Globus pallidus (tissue), 1 donor: ENCODE measurements around the gene GRAMD1C.

Experiments used
- DNase-seq: peaks from one replicate; pipeline ENCODE4 v3.0.0-alpha.2; 2015; ENCODE audit warnings: low spot score

Gene GRAMD1C

GRCh38 chr3:113852506-113852905, 13.9 kb downstream of the GRAMD1C start:
- DNase-seq, result no peak

DNA sequence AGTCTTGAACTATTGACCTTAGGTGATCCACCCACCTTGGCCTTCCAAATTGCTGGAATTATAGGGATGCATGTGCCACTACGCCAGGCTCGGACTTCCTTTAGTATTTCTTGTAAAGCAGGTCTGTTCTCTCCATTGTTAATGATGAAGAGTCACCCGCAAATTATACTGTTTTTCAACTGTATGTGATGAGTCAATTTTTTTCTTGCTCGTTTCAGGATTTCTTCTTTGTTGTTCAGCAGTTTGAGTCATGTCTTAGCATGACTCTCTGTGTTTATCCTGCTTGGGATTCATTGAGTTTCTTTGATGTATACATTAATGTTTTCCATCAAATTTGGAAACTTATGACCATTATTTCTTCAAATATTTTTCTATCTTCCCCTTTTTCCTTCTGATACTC, 28.9 kb downstream of the GRAMD1C start:
- no peak for DNase-seq

DNA sequence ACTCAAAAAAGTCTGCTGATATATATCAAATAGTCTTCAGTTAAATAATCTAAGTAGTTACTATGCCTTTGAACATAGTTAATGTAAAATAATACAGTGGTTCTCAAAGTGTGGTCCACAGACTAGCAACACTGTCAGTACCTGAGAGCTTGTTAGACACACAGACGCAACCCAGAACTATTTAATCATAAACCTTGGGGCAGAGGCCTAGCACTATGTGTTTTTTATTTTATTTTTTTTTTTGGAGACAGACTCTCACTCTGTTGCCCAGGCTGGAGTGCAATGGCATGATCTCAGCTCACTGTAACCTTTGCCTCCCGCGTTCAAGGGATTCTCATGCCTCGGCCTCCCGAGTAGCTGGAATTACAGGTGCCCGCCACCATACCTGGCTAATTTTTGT, 34.7 kb downstream of the GRAMD1C start:
- no peak for DNase-seq

DNA sequence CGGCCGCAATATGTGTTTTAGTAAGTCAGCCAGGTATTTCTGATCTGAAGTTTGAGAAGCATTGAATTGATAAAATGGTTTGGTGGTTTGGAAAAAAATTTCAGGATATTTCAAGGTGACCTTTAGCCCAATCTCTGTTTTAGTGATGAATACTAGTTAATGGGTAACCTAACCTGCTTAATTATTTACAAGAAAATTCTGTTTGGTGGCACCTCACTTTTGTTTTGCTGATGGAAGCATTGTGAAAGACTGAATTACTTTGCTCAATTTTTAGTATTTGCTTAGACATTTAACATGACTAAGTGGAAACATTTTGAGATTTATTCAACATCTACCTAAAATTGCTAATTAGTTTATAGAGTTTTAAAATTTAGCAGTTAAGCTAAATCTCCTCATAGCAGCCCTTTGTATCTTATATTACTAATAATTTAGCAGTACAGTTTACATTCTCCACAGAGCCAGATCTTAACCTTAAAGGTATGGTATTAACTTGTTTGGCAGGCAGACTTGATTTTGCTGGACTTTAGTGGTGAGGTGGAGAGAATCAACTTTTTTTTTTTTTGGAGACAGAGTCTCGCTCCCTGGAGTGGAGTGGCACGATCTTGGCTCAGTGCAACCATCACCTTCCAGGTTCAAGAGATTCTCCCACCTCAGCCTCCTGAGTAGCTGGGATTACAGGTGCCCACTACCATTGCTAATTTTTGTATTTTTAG, 35.4 kb downstream of the GRAMD1C start:
- no peak for DNase-seq

GRCh38 chr3:113878403-113878802, 39.8 kb downstream of the GRAMD1C start:
- no peak for DNase-seq

GRCh38 chr3:113885050-113885449, 46.5 kb downstream of the GRAMD1C start:
- DNase-seq, result no peak

DNA sequence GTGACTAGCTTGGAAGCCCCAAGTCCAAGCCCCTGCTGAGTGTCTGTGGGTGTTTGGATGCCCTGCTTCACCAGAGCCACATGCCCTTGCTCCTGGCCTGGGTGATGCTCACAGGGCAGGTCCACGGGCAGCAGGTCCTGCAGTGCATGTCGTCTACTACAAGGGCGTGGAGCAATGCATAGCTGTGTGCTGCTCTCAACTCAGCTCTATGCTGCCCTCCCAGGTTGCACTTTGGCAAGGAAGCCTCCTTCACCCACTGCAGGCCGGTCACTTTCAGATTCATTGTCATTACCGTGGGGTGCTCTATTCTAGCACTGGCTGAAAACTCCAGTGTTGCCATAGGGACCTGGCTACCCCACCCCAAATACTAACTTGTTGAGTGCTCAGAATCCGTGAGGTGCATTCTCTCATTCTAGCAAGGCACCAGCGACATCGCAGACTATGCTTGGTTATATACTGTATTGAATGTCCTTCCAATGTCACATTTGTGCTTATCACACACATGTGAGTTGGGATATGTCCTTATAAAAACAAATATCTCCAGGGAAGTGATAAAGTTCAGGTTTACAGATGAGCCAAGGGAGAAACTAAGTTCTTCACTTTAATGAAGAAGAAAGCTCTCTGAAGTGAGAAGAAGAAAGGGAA, 51.8 kb downstream of the GRAMD1C start:
- DNase-seq, result no peak

DNA sequence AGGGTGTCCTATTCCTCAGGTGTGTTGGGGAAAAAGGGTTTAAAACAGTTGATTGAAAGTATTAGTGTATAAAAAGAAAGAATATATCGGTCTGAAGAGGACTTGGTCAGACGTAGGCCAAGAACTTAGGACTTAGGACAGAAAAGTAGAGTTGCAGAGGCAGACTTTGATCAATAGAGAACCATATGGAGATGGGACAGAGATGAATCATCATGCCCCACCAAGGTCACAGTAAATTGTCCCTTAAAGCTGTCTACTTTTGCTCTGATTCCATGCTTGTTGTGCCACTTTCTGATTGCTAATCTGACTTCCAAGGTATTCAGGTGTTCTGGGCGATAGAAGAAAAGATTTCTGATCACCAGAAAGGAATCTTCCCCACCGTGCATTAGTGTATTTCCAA, 56.3 kb downstream of the GRAMD1C start:
- DNase-seq, result no peak

GRCh38 chr3:113895964-113896363, 57.4 kb downstream of the GRAMD1C start:
- DNase-seq, result no peak

- DNase-seq, result no peak
Observed at GRCh38 chr3:113896930-113897329, 58.3 kb downstream of the GRAMD1C start.

DNA sequence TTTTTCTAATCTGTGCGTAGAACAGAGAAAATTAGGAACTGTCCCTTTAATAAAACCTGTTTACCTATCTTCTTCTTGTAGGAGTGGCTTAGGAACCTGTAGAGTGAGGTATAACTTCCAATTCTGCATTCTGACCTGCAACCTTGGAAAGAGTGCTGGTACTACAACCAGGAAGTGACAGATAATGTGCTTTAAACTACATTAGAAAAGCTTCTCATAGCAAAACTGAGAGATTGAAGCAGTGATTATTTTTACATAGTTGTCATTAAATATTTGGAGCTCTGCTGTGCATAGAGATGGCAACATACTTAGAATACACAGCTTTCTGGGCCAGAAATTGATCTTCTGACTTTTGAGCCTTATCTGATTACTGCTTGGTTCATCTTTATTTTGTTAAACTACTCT, 58.8 kb downstream of the GRAMD1C start:
- no peak for DNase-seq

GRCh38 chr3:113898892-113899291, 60.3 kb downstream of the GRAMD1C start:
- no peak for DNase-seq

- no peak for DNase-seq
Observed at GRCh38 chr3:113906568-113907140, 68.1 kb downstream of the GRAMD1C start.

- no peak for DNase-seq
Observed at GRCh38 chr3:113908133-113908532, 69.5 kb downstream of the GRAMD1C start.

DNA sequence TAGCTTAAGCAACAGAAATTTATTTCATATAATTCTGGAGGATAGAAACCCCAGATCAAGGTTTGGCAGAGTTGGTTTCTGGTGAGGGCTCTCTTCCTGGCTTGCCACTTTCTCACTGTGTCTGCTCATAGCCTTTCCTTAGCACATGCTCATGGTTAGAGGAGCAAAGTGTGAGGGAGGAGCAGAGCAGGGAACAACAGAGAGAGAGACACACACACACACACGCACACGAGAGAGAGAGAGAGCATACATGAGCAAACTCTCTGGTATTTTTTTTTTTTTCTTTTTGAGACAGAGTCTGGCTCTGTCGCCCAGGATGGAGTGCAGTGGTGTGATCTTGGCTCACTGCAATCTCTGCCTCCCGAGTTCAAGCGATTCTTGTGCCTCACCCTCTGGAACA, 72.4 kb downstream of the GRAMD1C start:
- DNase-seq, result no peak

DNA sequence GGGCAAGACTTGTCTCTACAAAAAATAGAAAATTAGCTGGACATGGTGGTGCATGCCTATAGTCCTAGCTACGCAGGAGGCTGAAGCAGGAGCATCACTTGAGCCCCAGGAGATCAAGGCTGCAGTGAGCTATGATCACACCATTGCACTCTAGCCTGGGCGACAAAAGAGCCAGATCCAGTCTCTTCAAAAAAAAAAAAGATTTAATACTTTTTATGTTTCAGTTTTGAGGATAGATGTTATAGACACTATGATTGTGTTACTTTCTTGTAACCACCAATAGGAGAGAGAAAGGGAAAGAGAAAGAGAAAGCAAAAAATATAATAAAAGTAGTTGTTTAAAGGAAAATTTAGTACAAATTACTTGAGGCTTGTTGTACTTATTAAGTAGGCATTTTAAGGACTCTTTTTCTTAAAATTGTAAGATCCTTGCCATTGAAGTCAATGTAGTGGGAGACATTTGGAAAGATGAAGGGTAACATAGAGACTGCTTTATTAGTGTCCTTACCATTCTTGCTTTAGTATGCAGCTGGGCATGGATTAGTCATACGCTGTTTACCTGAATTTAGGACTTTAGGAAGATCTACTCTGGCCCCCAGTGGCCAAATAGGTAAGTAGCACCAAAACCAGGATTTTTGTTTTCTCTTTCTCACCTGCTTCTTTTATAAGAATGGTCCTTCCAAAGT, 74.1 kb downstream of the GRAMD1C start:
- peak; percentile 9 for DNase-seq

DNA sequence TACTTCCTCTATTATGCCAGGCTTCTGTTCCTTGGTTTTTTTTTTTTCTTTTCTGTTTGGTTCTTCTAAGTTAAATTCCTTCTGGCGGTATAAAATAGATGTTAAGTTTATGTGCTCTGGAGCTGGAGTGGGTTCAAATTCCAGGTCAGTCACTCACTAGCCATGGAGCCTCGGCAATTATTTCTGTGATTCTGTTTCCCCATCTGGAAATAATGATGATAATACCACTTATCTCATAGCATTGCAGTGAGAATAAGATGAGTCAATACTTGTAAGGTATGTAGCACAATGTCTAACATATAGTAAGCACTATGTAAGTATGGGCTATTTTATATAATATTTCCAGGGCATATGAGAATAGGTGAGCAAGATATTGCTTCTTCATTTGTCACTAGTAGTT, 76.1 kb downstream of the GRAMD1C start:
- no peak for DNase-seq

GRCh38 chr3:113927556-113927955, 89.0 kb downstream of the GRAMD1C start:
- DNase-seq, result no peak

GRCh38 chr3:113946831-113947230, 108.2 kb downstream of the GRAMD1C start:
- no peak for DNase-seq

DNA sequence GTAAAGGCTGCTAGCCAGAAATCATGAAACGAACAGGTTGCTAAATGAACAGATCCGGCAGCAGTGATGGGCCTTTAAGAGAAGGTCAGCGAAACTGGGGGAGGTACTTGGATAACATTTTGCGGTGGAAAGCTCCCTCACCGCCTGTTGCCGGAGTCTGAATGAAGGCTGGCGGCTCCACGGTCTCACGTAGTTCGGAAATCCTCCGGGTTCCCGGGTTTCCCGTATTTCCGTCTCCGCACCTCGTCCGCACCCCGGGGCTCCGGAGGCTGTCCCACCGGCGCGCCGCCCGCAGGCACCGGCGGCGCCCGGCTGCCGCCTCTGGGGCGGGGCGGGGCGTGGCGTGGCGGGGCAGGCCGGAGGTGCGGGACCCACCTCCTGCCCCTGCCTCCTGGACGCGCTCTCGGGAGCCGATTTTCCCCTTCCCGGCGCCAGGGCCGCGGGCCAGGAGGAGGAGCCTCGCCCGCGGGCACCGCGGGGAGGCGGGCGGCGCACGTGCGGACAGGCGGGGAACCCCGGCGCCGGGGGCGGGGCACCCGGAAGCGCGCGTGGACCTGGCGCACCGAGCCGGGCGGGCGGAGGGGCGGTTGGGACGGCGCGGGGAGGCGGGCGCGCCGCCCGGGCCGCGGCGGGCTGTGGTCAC, 108.9 kb downstream of the GRAMD1C start, which contains the start of gene ZDHHC23:
Gene ZDHHC23, plus strand, starts transcription at position 642 of the 643 bp plus-strand sequence. CDS start 790 bp downstream, outside the sequence.
- peak; percentile 24 for DNase-seq

- DNase-seq, result no peak
Observed at GRCh38 chr3:113948015-113948917, 109.7 kb downstream of the GRAMD1C start.
